PC-9 (cell line): ENCODE data around the gene B3GALT6.
"Not testable (repeated sequence)": the region's sequence is repeated elsewhere in the genome, so short reads cannot be mapped to it uniquely, and the experiment has no call there.

Source experiments
- EZH2 ChIP-seq: fragments of 200-600 bp; sonication (generic); IDR thresholded peaks from 2 replicates; pipeline ENCODE4 v1.8.0; 2017; ENCODE audit warnings: antibody characterized with exemption, low read depth
- TF ChIP-seq, protein P1 (sequence below): fragments of 200-600 bp; sonication (generic); conservative IDR thresholded peaks from 2 replicates; pipeline ENCODE4 v1.6.1; 2017; ENCODE audit warnings: mixed run types, antibody characterized with exemption, mild to moderate bottlenecking, moderate library complexity

DNA sequence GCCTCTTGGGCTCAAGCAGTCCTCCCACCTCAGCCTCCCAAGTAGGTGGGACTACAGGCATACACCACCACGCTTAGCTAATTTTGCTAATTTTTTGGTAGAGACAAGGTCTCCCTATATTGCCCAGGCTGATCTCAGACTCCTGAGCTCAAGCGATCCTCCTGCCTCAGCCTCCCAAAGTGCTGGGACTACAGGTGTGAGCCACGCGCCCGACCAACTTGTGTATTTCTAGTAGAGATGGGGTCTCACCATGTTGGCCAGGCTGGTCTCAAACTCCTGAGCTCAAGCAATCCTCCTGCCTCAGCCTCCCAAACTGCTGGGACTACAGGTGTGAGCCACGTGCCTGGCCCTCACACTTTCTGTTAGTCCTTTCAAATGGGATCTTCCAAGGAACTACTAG, 36.3 kb upstream of the B3GALT6 start:
- TF ChIP-seq, protein P1, sequence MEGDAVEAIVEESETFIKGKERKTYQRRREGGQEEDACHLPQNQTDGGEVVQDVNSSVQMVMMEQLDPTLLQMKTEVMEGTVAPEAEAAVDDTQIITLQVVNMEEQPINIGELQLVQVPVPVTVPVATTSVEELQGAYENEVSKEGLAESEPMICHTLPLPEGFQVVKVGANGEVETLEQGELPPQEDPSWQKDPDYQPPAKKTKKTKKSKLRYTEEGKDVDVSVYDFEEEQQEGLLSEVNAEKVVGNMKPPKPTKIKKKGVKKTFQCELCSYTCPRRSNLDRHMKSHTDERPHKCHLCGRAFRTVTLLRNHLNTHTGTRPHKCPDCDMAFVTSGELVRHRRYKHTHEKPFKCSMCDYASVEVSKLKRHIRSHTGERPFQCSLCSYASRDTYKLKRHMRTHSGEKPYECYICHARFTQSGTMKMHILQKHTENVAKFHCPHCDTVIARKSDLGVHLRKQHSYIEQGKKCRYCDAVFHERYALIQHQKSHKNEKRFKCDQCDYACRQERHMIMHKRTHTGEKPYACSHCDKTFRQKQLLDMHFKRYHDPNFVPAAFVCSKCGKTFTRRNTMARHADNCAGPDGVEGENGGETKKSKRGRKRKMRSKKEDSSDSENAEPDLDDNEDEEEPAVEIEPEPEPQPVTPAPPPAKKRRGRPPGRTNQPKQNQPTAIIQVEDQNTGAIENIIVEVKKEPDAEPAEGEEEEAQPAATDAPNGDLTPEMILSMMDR = not testable (repeated sequence)
- TF ChIP-seq EZH2 = not testable (repeated sequence)
